GM19239 (cell line): ENCODE data around the gene SFI1.
"Not testable (repeated sequence)": the region's sequence is repeated elsewhere in the genome, so short reads cannot be mapped to it uniquely, and the experiment has no call there.

Source experiments
- DNase-seq: peaks from one replicate; pipeline ENCODE4 v3.0.0; 2011; ENCODE audit warnings: low spot score; ENCODE audit not compliant: insufficient read length
- FAIRE-seq: peaks from 2 replicates; lab custom pipeline; 2011; peaks lifted over from hg19 to GRCh38; lab: Jason Lieb, UNC

The SFI1 gene

DNA sequence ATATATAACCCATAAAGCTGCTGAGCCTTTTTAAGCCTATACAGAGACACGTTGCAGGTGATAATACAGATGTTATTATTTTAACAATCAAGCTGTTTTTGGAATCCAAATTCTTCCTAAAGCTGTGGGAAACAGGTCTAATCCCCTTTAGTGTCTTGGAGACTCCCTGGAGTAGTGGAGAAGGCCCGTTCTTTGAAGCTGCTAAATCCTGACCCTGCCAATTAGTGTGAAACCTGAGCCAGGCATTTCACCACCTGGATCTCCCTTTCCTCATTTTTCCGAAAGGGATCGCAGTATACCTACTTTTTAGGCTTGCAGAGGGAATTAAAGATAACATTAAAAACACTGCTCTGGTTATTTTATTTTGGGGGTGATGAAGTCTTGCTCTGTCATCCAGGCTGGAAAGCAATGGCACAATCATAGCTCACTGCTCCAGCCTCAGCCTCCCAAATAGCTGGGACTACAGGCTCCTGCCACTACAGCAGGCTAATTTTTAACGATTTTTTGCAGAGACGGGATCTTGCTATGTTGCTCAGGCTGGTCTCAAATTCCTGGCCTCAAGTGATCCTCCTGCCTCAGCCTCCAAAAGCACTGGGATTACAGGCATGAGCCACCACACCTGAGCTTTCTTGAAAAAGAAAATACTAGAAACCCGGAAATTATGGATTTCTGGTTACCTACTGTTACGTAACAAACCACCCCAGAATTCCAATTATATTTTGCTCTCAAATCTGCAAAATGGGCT is 4.9 kb upstream of the SFI1 start:
- DNase-seq (no peak), FAIRE-seq (no peak)

DNA sequence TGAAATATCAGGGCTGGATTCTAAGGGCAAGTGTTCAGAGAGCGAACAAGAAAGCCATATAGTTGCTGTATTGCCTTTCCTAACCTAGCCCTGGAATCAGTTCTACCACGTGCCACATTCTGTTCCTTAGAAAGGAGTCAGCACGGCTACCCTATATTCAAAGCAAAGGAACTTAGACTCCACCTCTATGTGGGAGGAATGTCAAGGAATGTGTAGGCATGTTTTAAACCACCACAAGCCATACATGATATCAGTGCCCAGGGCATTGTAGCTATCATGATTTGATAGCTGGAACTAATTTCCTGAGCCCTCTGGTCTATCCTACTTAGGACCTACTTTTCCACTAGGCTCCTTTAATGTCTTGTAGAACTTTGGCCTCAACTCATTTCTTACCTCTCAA is 4.2 kb upstream of the SFI1 start:
- no peak for DNase-seq
- FAIRE-seq, result peak; percentile 14

DNA sequence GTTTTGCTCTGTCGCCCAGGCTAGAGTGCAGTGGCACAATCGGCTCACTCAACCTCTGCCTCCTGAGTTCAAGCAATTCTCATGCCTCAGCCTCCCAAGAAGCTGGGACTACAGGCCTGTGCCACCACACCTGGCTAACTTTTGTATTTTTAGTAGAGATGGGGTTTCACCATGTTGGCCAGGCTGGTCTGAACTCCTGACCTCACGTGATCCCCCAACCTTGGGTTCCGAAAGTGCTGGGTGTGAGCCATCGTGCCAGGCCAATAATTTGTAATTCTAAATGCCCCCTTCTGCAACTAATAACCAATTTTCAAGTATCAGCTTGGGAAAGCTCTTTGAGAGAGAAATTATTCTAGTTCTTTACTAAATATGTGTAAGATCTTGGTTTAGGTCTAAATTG is 3.0 kb upstream of the SFI1 start:
- DNase-seq, FAIRE-seq: not testable (repeated sequence)

DNA sequence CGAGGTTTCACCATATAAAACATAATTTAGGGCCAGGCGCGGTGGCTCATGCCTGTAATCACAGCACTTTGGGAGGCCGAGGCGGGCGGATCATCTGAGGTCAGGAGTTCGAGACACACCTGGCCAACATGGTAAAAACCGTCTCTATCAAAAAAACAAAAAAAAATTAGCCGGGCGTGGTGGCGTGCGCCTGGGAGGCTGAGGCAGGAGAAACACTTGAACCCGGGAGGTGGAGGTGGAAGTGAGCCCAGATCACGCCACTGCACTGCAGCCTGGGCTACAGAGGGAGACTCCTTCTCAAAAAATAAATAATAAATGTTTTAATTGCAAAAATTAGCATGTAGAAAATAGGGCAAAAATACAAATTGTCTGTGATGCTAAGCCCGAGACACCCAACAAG is 993 bp upstream of the SFI1 start:
- DNase-seq (no peak), FAIRE-seq (no peak)

DNA sequence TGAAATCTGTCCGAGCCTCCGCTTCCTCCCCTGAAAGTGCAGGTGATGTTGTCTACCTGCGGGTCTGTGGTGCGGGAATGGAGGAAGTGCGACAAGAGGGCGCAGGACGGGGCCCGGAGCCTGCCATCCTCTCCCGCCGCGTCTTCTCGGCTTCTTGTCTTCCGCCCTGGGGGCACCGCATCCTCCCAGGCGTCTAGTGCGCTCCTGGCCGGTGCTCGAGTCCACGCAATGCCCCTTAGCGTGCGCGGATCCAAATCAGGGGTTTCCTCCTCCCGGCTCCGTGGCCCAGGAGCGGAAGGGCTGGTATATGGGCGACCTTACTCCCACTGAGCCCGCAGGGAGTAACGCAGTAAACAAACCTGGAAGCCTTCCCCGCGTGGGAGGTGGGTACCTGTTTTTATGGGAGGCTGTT is 405 bp downstream of the SFI1 start:
- DNase-seq (no peak), FAIRE-seq (no peak)

DNA sequence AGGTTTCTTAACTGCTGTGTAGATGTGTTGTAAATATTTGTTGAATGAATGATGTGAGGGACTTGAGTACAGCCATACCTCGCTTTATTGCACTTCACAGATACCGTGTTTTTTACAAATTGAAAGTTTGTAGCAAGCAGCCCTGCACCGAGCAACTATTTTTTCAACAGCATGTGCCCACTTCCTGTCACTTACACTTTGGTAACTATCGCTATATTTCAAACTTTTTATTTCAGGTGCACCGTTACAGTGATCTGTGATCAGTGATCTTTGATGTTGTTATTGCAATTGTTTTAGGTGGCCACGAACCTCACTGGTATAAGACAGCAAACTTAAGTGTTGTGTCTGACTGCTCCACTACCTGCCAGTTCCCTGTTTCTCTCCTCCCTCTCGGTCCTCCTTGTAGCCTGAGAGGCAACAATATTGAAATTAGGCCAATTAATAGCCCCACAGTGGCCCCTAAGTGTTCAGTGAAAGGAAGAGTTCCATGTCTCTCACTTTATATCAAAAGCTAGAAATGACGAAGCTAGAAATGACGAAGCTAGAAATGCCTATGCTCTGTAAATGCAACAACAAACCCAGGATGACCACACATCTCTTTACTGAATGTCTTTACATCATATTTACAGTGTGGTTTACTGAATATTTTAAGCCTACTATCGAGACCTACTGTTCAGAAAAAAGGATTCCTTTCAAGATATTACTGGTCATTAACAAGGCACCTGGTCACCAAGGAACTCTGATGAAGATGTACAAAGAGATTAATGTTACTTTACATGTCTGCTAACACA is 1.0 kb downstream of the SFI1 start:
- FAIRE-seq (peak; percentile 88), DNase-seq (no peak)

DNA sequence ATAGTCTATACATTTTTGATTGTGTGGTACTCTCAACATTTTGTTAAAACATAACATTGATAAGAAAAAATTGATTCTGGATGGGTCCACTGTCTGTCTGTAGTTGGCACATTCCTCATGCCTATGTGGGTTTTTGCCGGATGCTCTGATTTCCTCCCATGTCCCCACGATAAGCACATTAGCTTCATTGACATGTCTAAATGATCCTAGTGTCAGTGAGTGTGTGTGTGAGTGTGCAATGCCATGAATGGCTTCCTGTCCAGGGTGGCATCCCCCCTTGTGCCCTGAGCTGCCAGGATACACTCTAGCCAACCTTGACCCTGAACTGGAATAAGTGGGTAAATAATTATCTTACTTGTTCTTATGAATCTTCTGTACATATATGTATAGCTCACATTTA is 5.4 kb downstream of the SFI1 start:
- DNase-seq (no peak), FAIRE-seq (no peak)

DNA sequence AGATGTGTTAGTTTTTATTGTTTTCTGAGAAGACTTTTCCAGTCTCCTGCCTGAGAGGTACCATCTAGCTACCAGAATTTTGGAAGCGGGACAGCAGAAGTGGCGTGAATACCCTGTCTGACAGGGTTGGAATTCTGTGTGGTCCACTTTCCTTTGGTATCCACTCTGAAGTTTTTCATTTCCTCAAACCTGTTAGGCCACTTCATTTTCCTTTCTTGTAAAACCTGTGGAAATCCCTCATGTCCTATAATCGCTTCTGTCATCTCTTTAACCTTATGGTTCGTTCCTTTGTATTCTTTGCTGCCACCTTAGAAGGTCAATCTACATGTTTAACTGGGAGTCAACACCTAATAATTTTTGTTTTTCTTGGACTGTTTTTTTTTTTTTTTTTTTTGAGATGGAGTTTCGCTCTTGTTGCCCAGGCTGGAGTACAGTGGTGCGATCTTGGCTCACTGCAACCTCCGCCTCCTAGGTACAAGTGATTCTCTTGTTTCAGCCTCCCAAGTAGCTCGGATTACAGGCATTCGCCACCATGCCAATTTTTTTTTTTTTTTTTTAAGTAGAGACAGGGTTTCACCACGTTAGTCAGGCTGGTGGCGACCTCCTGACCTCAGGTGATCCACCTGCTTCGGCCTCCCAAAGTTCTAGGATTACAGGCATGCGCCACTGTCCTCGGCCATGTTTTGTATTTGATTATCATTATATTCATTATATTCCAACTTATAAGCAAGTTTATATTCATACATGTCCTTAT is 7.1 kb downstream of the SFI1 start:
- DNase-seq (no peak), FAIRE-seq (no peak)

DNA sequence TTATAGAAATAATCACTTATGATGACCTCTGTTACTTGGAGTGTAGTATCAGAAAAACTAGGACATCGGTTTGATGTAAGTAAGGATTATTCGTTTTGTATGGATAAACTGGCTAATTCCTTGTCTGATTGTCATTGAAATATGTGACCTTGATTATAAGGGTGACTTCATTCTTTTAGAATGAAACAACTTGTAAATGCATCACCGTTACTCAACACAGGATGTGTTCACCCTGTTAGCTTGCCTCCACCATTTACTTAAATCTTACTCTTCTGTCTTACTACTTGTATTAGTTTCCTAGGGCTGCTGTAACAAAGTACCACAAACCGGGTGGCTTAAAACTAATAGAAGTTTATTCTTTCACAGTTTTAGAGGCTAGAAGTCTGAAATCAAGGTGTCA is 7.9 kb downstream of the SFI1 start:
- FAIRE-seq (peak; percentile 55), DNase-seq (no peak)

DNA sequence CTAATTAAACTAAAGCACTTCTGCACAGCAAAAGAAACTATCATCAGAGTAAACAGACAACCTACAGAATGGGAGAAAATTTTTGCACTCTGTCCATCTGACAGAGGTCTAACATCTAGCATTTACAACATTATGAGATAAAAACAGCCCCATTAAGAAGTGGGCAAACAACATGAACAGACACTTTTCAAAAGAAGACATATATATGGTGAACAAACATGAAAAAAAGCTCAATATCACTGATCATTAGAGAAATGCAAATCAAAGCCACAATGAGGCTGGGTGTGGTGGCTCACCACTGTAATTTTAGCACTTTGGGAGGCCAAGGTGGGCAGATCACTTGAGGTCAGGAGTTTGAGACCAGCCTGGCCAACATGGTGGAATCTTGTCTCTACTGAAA is 11.2 kb downstream of the SFI1 start:
- not testable (repeated sequence) for DNase-seq, FAIRE-seq

DNA sequence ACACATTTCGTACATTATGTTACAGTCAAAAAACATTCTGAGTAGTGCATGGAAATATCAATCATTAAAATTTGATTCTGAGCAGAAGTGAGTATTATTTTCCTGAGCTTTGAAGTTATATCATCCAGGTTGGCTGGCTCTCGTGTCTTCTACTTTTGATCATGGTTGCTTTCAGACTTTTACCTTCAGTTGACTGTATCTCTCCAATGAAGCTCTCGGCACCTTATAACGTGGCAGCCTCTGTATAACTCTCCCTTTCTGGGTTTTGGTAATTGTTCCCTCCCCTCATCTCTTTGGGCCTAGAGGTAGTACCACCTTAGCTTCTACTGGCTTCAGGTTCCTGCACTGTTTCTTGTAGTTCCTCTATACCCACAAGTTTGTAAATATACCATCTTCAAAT is 12.2 kb downstream of the SFI1 start:
- FAIRE-seq, result peak; percentile 62
- DNase-seq, result no peak

DNA sequence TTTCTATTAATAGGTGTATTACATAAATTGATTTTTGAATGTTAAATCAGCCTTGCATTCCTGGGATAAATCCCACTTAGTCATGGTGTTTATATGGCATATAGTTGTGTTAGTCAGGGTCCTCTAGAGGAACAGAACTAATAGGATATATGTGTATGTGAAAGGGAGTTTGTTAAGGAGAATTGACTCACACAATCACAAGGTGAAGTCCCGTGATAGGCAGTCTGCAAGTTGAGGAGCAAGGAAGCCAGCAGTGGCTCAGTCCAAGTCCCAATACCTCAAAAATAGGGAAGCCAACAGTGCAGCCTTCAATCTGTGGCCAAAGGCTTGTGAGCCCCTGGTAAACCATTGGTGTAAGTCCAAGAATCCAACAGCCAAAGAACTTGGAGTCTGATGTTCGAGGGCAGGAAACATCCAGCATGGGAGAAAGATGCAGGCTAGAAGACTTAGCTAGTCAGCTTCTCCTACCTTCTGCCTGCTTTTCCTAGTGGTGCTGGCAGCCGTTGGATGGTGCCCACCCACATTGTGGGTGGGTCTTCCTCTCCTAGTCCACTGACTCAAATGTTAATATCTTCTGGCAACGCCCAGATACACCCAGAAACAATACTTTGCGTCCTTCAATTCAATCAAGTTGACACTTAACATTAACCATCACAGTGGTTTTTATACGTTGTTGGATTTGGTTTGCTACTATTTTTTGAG is 12.9 kb downstream of the SFI1 start:
- DNase-seq, result no peak
- peak; percentile 60 for FAIRE-seq

DNA sequence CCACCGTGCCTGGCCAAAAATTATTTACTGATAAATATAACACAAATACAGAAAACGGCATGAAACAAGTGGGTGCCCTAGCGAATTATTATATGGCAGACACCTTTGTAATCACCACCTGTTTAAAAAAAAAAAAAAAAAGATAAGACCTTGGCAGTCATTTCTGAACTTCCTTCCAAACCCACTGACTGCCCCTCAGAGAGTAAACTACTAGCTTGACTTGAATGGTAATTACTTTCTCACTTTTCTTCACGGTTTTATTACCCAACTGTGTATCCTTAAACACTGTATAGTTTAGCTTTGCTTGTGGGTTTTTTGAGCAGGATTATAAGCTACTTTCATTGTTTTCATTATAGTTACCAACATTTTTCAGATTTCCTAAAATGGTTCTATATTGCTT is 23.7 kb downstream of the SFI1 start:
- FAIRE-seq (no peak), DNase-seq (no peak)

DNA sequence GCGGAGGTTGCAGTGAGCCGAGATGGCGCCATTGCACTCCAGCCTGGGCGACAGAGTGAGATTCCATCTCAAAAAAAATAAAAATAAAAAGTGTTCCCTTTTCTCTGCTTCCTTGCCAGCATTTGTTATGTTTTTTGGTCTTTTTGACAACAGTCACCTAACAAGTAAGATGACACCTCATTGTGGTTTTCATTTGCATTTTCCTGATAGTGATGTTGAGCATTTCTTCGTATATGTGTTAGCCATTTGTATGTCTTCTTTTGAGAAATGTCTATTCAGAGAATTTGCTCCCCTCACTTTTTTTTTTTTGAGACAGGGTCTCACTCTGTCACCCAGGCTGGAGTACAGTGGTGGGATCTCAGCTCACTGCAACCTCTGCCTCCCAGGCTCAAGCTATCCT is 27.8 kb downstream of the SFI1 start:
- not testable (repeated sequence) for FAIRE-seq, DNase-seq

DNA sequence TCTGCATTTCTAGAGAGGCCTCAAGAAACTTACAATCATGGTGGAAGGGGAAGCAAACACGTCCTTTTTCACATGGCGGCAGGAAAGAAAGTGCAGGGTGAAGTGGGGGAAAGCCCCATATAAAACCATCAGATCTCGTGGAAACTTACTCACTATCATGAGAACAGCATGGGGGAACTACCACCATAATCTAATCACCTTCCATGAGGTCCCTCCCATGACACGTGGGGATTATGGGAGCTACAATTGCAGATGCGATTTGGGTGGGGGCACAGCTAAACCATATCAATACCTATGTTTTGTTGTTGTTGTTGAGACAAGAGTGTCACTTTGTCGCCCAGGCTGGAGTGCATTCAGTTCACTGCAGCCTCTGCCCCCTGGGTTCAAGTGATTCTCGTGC is 29.9 kb downstream of the SFI1 start:
- FAIRE-seq, result no peak

DNA sequence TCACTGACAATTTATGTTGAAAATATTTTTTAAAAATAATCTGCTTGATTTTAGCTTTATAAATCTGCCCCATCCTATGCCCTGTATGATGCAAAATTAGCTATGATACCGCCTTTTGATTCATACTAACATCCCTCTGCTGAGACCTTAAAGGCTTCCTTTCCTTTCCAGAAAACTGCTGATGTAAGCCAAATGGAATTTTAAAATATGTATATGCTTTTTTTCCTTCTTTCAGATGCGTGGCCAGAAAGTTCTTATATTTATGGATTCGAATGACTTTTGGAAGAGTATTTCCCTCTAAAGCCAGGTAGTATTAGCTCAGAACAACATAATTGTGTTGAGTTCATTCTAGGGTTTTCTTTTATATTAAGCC is 34.5 kb downstream of the SFI1 start:
- FAIRE-seq (no peak), DNase-seq (no peak)

More for the DNA sequence above, 29.9 kb downstream of the SFI1 start:
- DNase-seq, result no peak

DNA sequence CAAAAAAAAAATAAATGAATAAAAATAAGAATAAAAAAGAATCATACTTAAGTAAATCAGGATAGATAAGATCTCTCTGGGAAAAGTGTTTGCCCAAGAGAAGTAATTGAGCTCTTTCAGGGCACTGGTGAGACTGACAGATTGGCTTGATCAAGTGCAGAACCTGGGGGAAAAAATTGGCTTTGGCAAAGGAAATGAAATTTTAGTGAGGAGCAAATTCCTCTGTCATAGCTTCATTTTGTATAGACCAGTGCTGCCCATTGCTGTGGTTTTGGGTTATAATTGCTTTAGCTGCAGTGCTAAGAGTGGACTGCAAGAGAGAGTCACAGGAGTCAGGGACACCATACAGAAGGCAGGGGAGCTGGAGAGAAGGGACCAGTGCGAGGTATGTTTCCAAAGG is 35.7 kb downstream of the SFI1 start:
- DNase-seq, result no peak
- no peak for FAIRE-seq

DNA sequence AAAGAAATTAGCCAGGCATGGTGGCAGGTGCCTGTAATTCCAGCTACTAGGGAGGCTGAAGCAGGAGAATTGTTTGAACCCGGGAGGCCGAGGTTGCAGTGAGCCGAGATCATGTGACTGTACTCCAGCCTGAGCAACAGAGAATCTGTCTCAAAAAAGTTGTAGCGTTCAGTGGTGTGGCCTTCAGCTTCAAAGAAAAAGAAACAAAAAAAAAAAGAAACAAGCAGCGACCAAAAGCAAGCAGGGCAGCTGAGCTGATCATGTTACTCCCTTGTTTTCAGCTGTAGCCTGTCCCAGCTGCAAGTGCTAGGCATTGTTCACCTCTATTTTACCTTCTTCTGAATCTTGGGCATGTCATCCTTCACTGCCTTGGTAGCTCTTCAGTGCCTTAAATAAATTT is 37.0 kb downstream of the SFI1 start:
- FAIRE-seq (no peak), DNase-seq (no peak)

DNA sequence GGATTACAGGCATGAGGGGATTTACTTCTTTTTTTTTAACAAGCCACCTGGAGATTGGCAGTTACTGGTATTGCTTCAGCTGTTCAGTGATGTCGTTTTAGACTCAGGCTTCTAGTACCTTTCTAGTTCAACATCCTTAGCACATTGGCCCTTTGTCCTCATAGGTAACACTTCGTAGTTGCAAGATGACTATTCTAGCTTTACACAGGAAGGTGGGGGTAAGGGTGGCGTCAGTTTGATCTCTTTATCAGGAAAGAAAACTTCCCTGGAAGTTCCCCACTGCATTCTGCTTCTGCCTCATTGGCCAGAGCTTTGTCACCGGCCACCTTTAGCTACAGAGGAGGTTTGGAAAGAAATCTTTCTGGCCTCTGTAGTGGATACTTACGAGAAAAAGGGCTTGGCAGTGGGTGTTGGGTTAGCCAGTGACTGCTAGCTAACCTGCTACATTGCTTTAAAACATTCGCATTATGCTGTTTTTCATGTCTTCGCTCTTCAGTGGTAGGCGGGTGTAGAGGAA is 40.7 kb downstream of the SFI1 start:
- peak; percentile 82 for FAIRE-seq
- DNase-seq, result peak; percentile 33

DNA sequence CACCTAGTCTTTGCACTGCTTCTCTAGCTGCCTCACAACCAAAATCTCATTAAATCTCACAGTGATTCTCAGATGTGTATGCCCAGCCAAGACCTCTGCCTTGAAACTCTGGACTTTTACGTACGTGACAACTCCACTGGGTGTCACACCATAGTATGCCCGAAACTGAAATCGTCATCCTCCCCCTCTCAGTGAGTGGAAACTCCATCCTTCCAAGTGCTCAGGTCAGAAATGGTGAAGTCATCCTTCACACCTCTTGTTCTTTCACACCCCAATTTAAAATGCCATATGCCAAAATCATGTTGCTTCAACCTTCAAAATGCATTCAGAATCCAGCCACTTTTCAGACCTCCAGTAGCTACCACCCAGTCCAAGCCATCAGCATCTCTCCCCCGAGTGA is 42.5 kb downstream of the SFI1 start:
- FAIRE-seq, result peak; percentile 90
- peak; percentile 26 for DNase-seq
